ENCODE measurements around the gene GNL2. TPM values are rescaled to one million over a fixed set of nuclear protein-coding genes. Genes with fewer than 3 reads are reported as not detected.

GNL2 gene
- 140 and 144 TPM in 2 replicates for total RNA-seq (2014; rRNA removed; shearing (Covaris generic))

DNA sequence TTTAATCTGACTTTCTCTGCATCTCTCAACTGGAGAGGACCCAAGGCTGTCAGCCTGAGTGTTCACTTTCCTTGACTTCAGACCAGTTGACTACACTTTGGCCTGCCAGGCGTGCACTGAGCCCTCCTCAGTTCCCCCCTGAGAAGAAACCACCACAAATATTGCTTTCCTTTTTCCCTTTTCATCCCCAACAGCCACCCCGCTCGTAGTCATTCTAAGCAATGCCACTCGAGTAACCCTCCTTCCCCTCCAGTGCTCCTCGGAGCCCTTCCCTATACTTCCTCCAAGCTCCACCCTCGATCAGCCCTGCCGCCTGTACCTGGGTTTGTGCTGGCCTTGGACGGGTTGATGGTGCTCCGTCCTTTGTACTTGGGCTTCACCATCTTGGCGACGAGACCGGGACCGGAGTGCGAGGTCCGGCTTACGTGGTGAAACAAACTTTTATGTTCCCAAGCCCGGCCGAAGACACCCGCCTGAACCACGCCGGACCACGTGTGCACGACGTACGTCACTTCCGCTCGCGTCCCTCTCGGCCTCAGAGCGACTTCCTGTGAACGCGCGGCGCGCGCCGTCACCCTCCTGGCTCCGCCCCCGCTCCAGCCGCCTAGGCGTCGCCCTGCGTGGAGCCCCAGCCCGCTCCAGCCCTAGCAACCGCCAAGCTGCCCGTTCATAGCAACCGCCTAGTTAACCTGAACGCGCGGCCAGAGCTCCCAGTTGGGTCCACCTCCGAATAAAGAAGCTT is at the start of gene GNL2:
TSS of gene GNL2 (minus strand) at position 498 of the 742 bp plus-strand sequence. CDS start at position 383, 115 bp downstream.
- peak; percentile 99 for DNase-seq (ENCODE audit: low read depth)

- no peak for DNase-seq (ENCODE audit: low read depth)
Measured at GRCh38 chr1:37641059-37641458, 45.3 kb upstream of the GNL2 start.

DNA sequence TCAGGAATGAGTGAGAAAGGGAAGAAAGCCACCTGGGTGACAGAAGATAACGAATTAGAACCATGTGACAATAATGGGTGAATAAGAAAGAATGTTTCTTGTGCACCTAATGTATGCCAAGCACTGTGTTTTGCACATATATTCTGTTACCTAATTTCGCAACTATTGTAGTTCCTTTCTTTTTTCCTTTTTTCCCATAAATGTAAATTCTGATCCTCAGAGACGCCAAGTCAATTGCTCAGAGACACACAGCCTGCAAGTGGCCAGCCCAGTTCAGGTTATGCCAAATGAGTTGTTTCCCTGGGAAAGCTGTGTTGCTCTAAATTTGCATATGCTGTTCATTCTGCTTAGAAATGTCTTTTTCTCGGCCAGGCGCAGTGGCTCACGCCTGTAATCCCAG is 40.7 kb upstream of the GNL2 start:
- DNase-seq (ENCODE audit: low read depth) = no peak

DNA sequence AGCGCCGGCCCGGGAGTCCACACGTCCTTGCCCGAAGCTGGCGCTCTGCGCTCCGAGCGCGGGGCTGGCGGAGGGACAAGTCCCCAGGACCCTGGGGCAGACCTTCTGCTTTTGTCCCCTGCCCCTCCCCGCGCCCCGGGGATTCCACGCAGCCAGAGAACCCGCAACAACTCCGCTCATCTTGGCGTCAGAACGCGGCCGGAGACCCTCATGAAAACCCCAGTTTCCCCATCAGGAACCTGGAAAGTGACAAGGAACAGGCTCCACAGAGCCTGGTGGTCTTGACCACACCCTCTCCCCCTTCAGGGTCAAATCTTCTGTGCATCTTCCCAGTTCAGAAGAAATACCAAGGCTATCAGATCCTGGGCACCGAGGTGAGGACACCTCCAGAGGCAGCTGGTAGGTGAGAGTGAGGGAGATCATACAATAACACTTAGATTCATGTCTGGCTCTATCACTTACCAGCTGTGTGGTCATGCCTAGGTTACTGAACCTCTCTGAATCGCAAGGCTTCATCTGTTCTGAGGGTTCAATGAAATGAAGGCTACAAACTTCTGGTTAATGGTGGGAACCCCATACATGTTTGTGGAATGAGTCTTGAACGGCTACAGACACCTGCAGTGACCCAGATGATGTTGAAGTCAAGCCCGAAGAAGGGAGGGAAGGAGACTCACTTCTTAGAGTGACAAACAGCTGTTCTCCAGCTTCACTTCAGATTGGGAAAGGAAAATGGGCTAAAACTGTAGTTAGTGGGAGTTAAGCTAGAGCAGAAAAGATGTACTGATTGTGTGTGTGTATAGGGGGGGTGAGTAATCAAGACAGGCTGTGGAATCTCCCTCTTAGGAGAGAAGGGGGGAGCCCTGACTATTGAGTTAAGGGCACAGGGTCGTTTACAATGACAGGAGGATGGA is 39.5 kb upstream of the GNL2 start:
- DNase-seq (ENCODE audit: low read depth) = no peak

GRCh38 chr1:37634244-37634991 is 38.7 kb upstream of the GNL2 start, which contains the start of gene RSPO1:
RSPO1 (minus strand) TSS chr1:37634892; CDS start chr1:37629661, 5,231 bp downstream.
- DNase-seq (ENCODE audit: low read depth) = peak; percentile 42

GRCh38 chr1:37633938-37634243 is 38.2 kb upstream of the GNL2 start:
- no peak for DNase-seq (ENCODE audit: low read depth)

DNA sequence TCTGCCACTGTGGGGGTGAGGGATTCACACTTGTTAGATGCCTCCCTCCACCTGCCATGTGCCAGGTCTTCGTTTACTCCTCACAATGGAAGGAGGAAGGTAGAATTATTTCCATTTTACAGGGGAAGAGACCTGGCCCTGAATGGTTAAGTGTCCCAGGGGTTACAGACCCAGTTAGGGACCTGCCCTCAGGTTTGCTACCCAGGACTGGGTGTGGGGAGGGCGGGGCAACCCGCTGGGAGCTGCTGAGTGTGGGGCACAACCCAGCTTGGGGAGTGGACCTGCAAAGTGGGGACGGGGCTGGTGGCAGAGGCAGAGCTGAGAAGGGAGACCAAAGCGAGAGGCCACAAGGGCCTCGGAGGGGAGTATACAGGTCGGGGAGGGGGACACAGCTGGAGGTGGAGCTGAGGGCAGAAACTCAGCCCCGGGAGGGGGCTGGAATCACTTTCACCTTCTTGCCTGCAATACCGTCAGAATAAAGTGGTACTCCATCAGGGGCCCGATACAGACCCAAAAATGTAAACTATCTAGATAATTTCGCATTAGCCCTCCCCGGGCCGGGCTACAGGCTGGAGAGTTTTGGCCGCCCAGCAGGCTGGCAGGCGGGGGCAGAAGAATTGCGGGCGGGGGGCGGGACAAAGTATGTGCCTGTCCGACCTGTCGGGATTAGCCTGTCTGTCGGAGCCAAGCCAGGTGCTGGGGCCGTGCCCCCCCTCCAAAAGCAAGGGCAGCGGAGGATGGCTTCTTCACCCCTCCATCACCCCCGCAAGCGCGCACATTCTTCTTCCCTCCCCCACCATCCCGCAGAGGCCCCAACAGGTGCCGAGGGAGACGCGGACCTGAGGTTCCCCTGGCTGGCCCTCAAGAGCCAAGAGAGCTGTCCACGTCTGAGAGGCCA is 37.6 kb upstream of the GNL2 start:
- no peak for DNase-seq (ENCODE audit: low read depth)

GRCh38 chr1:37631036-37631435 is 35.3 kb upstream of the GNL2 start:
- DNase-seq (ENCODE audit: low read depth) = no peak

GRCh38 chr1:37630426-37631028 is 34.8 kb upstream of the GNL2 start:
- no peak for DNase-seq (ENCODE audit: low read depth)

- DNase-seq (ENCODE audit: low read depth) = no peak
Measured at GRCh38 chr1:37629726-37630425, 34.1 kb upstream of the GNL2 start.

DNA sequence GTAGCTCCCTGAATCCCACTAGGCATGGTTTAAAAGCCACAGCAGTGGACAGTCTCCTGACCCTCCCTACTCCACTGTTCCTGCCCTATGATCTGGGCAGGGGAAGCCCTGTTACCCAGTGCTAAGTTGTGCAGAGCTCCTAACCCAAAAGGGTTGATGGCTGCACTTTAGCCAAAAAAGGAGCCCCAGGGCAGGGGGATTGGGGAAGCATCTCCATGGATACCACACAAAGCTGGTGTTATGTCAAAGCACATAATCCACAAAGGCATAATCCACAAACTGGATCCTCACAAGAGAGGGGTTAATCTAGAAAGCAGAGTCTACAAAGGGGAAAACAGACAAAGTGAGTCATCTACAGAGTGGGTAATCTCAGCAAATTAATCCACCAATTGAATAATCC is 33.3 kb upstream of the GNL2 start:
- no peak for DNase-seq (ENCODE audit: low read depth)

DNA sequence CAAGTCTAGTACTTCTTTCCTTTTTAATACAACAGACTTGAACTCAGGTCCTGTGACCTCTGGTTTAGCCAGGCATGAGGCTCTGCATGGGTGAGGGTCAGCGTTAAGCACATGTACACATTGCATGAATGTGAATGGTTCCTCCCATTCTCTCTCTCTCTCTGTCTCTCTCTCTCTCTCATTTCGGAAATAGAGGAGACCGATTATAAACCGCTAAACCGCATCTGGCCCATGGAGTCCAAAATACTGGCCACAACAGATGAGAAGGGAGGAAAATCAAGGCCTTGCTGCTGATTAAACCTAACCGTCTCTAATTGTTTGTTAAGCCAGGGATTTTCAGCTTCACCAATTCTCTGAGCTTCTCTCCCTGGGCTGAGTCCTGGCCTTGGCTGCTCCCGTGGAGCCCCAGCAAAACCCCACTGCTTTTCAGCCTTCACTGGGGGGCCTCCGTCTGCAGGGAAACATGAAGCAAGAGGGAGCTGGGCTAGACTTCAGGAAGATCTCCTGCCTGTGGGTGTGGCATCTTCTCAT is 32.4 kb upstream of the GNL2 start:
- DNase-seq (ENCODE audit: low read depth) = no peak

DNA sequence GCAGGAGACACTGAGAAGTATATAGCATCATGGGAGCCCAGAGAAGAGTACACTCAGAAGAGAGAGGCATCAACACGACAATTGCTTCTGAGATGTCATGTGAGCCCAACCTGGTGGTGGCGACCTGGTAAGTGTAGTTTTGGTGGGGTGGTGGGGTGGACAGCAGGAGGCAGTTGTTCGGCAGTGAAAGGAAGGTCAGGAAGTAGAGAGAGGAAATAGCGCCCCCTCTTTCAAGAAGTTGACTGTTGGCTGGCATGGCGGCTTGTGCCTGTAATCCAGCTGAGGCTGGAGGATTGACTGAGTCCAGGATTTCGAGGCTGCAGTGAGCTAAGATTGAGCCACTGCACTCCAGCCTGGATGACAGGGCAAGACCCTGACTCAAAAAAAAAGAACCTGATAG is 26.4 kb upstream of the GNL2 start:
- no peak for DNase-seq (ENCODE audit: low read depth)

- DNase-seq (ENCODE audit: low read depth) = no peak
Measured at GRCh38 chr1:37621326-37621870, 25.7 kb upstream of the GNL2 start.

- DNase-seq (ENCODE audit: low read depth) = no peak
Measured at GRCh38 chr1:37620707-37621106, 25.0 kb upstream of the GNL2 start.

DNA sequence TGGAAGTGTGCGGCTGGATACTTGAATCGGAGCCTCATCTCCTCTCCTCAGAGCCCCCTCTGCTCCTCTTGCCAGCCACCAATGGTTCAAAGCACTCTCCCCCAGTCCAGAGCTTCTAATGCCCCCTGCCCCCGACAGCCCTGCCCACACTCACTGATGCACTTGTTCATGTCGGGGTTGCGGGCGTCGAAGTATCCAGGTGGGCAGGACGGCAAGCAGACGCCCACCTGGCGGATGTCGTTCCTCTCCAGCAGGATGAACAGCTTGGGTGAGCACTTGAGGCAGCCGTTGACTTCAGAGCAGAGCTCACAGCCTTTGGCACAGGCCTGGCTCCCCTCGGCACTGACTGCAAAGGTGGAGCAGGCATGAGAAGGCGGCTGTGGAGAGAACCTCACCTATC is 20.6 kb upstream of the GNL2 start:
- DNase-seq (ENCODE audit: low read depth) = no peak

- no peak for DNase-seq (ENCODE audit: low read depth)
Measured at GRCh38 chr1:37614105-37614504, 18.4 kb upstream of the GNL2 start.

DNA sequence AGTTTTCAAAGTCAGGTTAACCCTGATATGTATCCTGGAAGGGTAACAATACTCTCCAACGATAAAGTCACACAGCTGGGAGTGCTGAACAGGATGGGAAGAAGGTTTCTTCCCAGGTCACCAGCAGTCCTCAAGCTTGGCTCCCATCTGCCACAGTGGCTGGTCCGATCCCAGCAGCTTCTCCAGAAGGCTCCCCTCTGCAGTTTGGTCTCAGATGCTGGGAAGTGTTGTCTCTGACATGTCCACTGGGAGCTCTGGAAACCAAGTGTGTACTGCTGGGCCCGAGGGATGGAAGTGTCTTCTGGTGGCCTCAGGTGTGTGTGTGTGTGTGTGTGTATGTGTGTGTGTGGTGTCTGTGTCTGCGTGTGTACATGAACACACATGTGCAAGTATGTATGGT is 16.4 kb upstream of the GNL2 start:
- DNase-seq (ENCODE audit: low read depth) = no peak

GRCh38 chr1:37609994-37610393 is 14.3 kb upstream of the GNL2 start:
- no peak for DNase-seq (ENCODE audit: low read depth)

DNA sequence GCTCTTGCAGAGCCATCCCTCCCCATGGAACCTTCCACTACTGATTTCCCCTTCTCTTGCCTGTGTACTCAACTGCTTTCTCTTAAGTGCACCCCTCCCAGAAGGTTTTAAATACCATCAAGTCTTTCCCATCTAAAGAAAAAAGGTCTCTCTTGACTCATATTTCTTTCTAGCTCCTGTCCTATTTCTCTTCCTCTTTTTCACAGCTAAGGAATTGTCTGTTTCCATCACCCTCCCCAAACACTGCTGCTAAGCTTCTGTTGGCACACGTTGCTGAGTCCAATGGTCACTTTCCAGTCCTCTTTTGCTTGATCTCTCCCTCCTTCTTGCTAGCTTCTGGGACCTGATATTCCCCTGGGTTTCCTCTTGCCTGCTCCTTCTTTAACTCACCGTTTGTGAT is 13.3 kb upstream of the GNL2 start:
- no peak for DNase-seq (ENCODE audit: low read depth)

Data from Daoy (cell line).